Right ventricle myocardium inferior (tissue), 1 donor: ENCODE data around the gene STK32B. TPM values are rescaled to one million over a fixed set of nuclear protein-coding genes. Genes with fewer than 3 reads are reported as not detected.

Source experiments
- ATAC-seq: fragments of 200-7000 bp; cut with Tn5 transposase; one replicate; pipeline ENCODE4 v1.9.1; 2020; ENCODE audit warnings: mild to moderate bottlenecking, moderate library complexity
- DNase-seq: peaks from one replicate; pipeline ENCODE4 v3.0.0; 2021; ENCODE audit errors: missing footprints
- intact Hi-C: fragments of 100-400 bp; cut with DNase I; formaldehyde crosslinking; loops from one replicate; pipeline ENCODE4 v1.11.0; 2022
- total RNA-seq: library from RNA; stranded (reverse); fragmentation: NEBNext Ultra II Directional; extraction: Animal tissue kit (Norgen Biotek cat#: 25700); gene quantifications from one replicate; pipeline ENCODE4 v1.2.1, GENCODE V29; 2021
- donor health status: DM: no; HTN: yes; CAD: no; lungs with severe emphysema.

STK32B gene
- total RNA-seq, 1 donor from 2014 or later, result 0.89 TPM

GRCh38 chr4:5462254-5462835 is 411.1 kb downstream of the STK32B start:
- intact Hi-C loops, result no loop called here
- DNase-seq (no peak), ATAC-seq (no peak)

GRCh38 chr4:5462896-5463295 is 411.6 kb downstream of the STK32B start:
- ATAC-seq, result no peak
- no peak for DNase-seq
- intact Hi-C loops, result no loop called here

GRCh38 chr4:5463361-5463760 is 412.1 kb downstream of the STK32B start:
- intact Hi-C loops, result no loop called here
- ATAC-seq, result no peak
- DNase-seq, result no peak

GRCh38 chr4:5463936-5464650 is 412.8 kb downstream of the STK32B start:
- intact Hi-C loops, result no loop called here
- ATAC-seq (no peak), DNase-seq (no peak)

- ATAC-seq, result no peak
- intact Hi-C loops, result no loop called here
- DNase-seq, result no peak
These were observed 414.2 kb downstream of the STK32B start for GRCh38 chr4:5465529-5465928.

GRCh38 chr4:5465956-5466355 is 414.7 kb downstream of the STK32B start:
- no peak for ATAC-seq

GRCh38 chr4:5467111-5467510 is 415.8 kb downstream of the STK32B start:
- intact Hi-C loops, result no loop called here
- ATAC-seq, result no peak
- no peak for DNase-seq

More at GRCh38 chr4:5465956-5466355, 414.7 kb downstream of the STK32B start:
- DNase-seq, result no peak
- intact Hi-C loops, result no loop called here

- intact Hi-C loops, result no loop called here
- ATAC-seq (no peak), DNase-seq (no peak)
These were observed 418.0 kb downstream of the STK32B start for GRCh38 chr4:5469151-5469775.

- intact Hi-C loops, result no loop called here
- ATAC-seq (no peak), DNase-seq (no peak)
These were observed 418.6 kb downstream of the STK32B start for GRCh38 chr4:5469861-5470260.

GRCh38 chr4:5470318-5471198 is 419.3 kb downstream of the STK32B start:
- intact Hi-C loops, result no loop called here
- ATAC-seq (no peak), DNase-seq (no peak)

- intact Hi-C loops, result no loop called here
- ATAC-seq, result no peak
- no peak for DNase-seq
These were observed 419.9 kb downstream of the STK32B start for GRCh38 chr4:5471206-5471605.

- ATAC-seq, result no peak
- no peak for DNase-seq
- intact Hi-C loops, result no loop called here
These were observed 420.4 kb downstream of the STK32B start for GRCh38 chr4:5471691-5472090.

GRCh38 chr4:5472160-5472591 is 420.9 kb downstream of the STK32B start:
- DNase-seq, result no peak
- no peak for ATAC-seq

GRCh38 chr4:5473125-5473524 is 421.8 kb downstream of the STK32B start:
- intact Hi-C loops, result no loop called here
- DNase-seq, result no peak
- ATAC-seq, result no peak

More at GRCh38 chr4:5472160-5472591, 420.9 kb downstream of the STK32B start:
- intact Hi-C loops, result no loop called here

- no peak for DNase-seq
- ATAC-seq, result no peak
- intact Hi-C loops, result no loop called here
These were observed 423.5 kb downstream of the STK32B start for GRCh38 chr4:5474756-5475155.

GRCh38 chr4:5477613-5478012 is 426.3 kb downstream of the STK32B start:
- DNase-seq (no peak), ATAC-seq (no peak)
- intact Hi-C loops, result no loop called here

GRCh38 chr4:5478169-5478568 is 426.9 kb downstream of the STK32B start:
- intact Hi-C loops, result no loop called here
- no peak for ATAC-seq
- no peak for DNase-seq

GRCh38 chr4:5478697-5479096 is 427.4 kb downstream of the STK32B start:
- intact Hi-C loops, result no loop called here
- DNase-seq (no peak), ATAC-seq (no peak)

GRCh38 chr4:5479518-5480060 is 428.3 kb downstream of the STK32B start:
- ATAC-seq (no peak), DNase-seq (no peak)
- intact Hi-C loops, result no loop called here
